Measurements from ENCODE around the gene DRG2. TPM values are rescaled to one million over a fixed set of nuclear protein-coding genes. Genes with fewer than 3 reads are reported as not detected.

DRG2 gene
- total and polyA plus RNA-seq, 2 donors (not counting 3 experiments of a cell fraction or from before 2014, with no cell fraction given), result 50.2 to 60.4 TPM

GRCh38 chr17:18144261-18144660 is 56.5 kb downstream of the DRG2 start:
- no peak for FAIRE-seq

More at GRCh38 chr17:18144261-18144660, 56.5 kb downstream of the DRG2 start:
- H3K9me1 ChIP-seq (replicated peaks; ENCODE audit: control insufficient read depth, extremely low read depth, insufficient read depth, low read length), result no peaks in the 10 kb centered on the region
- H3K9me3 ChIP-seq (replicated peaks; ENCODE audit: control insufficient read depth, insufficient read depth, low read length), result no peaks in the 10 kb centered on the region
- dilution Hi-C loops (cut with MboI; ENCODE audit: extremely low pct_ligation_motif_present, low sequenced_read_pairs), result no loop called here
- intact Hi-C loops (cut with micrococcal nuclease), result loop anchor here (5.0 kb wide), 1 partner anchor 73 kb away; no protein-coding TSS in a partner anchor
- H4K20me1 ChIP-seq (replicated peaks; ENCODE audit: control insufficient read depth, extremely low read depth, insufficient read depth, low read length), result no peaks in the 10 kb centered on the region
- H2AFZ ChIP-seq (ENCODE audit: low read depth, low read length), result no peak overlapping the region
- no peaks in the 10 kb centered on the region for H3K79me2 ChIP-seq (ENCODE audit: control insufficient read depth, insufficient read depth, low read length)
- BruUV-seq (replicated peaks), result no TSS peak
- H3K9ac ChIP-seq (replicated peaks; ENCODE audit: extremely low read depth, insufficient read depth, low read length), result no peak overlapping the region
- ChIA-PET POLR2A (no interaction called here), CTCF (interaction anchor here (0.6 to 2.5 kb wide), 5 partner anchors 9 to 53 kb away, joined by 3 to 10 read pairs (median 3); partner anchors contain the start of gene ALKBH5)
- H3K36me3 ChIP-seq (ENCODE audit: control insufficient read depth in 2 of 2, extremely low read depth in 1 of 2, insufficient read depth in 2 of 2, low read length in 2 of 2), result no peaks in the 10 kb centered on the region
- H3K4me1 ChIP-seq (ENCODE audit: control insufficient read depth, extremely low read depth, insufficient read depth, low read length), result peaks cover 4% of the 10 kb centered on the region
- H3K4me2 ChIP-seq (ENCODE audit: insufficient read depth, low read length), result no peak overlapping the region
- no peak overlapping the region for H3K27ac ChIP-seq (ENCODE audit: insufficient read depth, low read depth, low read length)
- no peak for TF ChIP-seq POLR2A (IDR thresholded peaks at IDR 0.05; ENCODE audit: low read depth, low read length)
- no peak for TF ChIP-seq GATA2 (IDR thresholded peaks at IDR 0.05; ENCODE audit: insufficient read depth, insufficient read length, low read depth, low read length)
- no peak for TF ChIP-seq POLR2AphosphoS5 (IDR thresholded peaks at IDR 0.05; ENCODE audit: insufficient read depth, low read depth, low read length)
- TF ChIP-seq CTCF (IDR thresholded peaks at IDR 0.05; ENCODE audit: extremely low read depth in 1 of 2, insufficient read depth in 1 of 2, low read depth in 1 of 2, low read length in 2 of 2), result no peak
- TF ChIP-seq FOS (IDR thresholded peaks at IDR 0.05; ENCODE audit: borderline replicate concordance, insufficient read depth, low read length), result no peak
- no peak for TF ChIP-seq MYC (IDR thresholded peaks at IDR 0.05; ENCODE audit: low read depth, low read length)
- no peak for TF ChIP-seq EZH2 (IDR thresholded peaks at IDR 0.05; ENCODE audit: borderline replicate concordance, low read depth, low read length, severe bottlenecking)
- TF ChIP-seq MAX (IDR thresholded peaks at IDR 0.05; ENCODE audit: insufficient read depth, insufficient read length), result no peak
- no peak for TF ChIP-seq JUN (IDR thresholded peaks at IDR 0.05; ENCODE audit: borderline replicate concordance, insufficient read depth, insufficient read length, low read depth)
- no peak for DNase-seq (ENCODE audit: low read depth, low spot score)
- H3K4me3 ChIP-seq (replicated peaks in 1 of 3; ENCODE audit: insufficient read depth in 1 of 3, low read depth in 1 of 3, low read length in 3 of 3), result no peak overlapping the region
- no peaks in the 10 kb centered on the region for H3K27me3 ChIP-seq (ENCODE audit: control insufficient read depth in 2 of 2, insufficient read depth in 2 of 2, low read length in 2 of 2)
